SK-N-SH treated with all-trans-retinoic acid at 6 μM for 48 hours (cell line): Measurements from ENCODE around the gene TMED1.

Experiments used
- ATAC-seq: fragments of 200-7000 bp; cut with Tn5 transposase; 3 replicates; pipeline ENCODE4 v1.9.1; 2020; ENCODE audit warnings: mild to moderate bottlenecking, moderate library complexity
- BACH2 ChIP-seq: fragments of 250-450 bp; sonication (Bioruptor Pico); IDR thresholded peaks from 2 replicates; pipeline ENCODE4 v1.9.0; 2021; ENCODE audit warnings: mild to moderate bottlenecking, borderline replicate concordance
- CSDC2 ChIP-seq: fragments of 250-450 bp; sonication (Bioruptor Pico); IDR thresholded peaks from 2 replicates; pipeline ENCODE4 v1.5.0; 2020; ENCODE audit warnings: mild to moderate bottlenecking, moderate library complexity
- ESRRG ChIP-seq: fragments of 250-450 bp; sonication (Bioruptor Pico); IDR thresholded peaks from 2 replicates; pipeline ENCODE4 v1.6.1; 2021; ENCODE audit warnings: mild to moderate bottlenecking
- GLIS3 ChIP-seq: fragments of 250-450 bp; sonication (Bioruptor Pico); IDR thresholded peaks from 2 replicates; pipeline ENCODE4 v1.5.0; 2020; ENCODE audit warnings: mild to moderate bottlenecking, moderate library complexity
- ISL1 ChIP-seq: fragments of 250-450 bp; sonication (Bioruptor Pico); IDR thresholded peaks from 2 replicates; pipeline ENCODE4 v2.1.2; 2022; ENCODE audit warnings: mild to moderate bottlenecking, moderate library complexity
- PPARA ChIP-seq: fragments of 250-450 bp; sonication (Bioruptor Pico); IDR thresholded peaks from 2 replicates; pipeline ENCODE4 v1.5.0; 2020; ENCODE audit warnings: mild to moderate bottlenecking, borderline replicate concordance
- RARB ChIP-seq: fragments of 250-450 bp; sonication (Bioruptor Pico); IDR thresholded peaks from 2 replicates; pipeline ENCODE4 v1.8.0; 2021; ENCODE audit warnings: mild to moderate bottlenecking, moderate library complexity
- TCF4 ChIP-seq: fragments of 250-450 bp; sonication (Bioruptor Pico); IDR thresholded peaks from 2 replicates; pipeline ENCODE4 v1.8.0; 2021; ENCODE audit warnings: mild to moderate bottlenecking, moderate library complexity, borderline replicate concordance
- TOX ChIP-seq: fragments of 250-450 bp; sonication (Bioruptor Pico); IDR thresholded peaks from 2 replicates; pipeline ENCODE4 v1.8.0; 2021; ENCODE audit warnings: mild to moderate bottlenecking, moderate library complexity, borderline replicate concordance
- TSHZ2 ChIP-seq: fragments of 250-450 bp; sonication (Bioruptor Pico); IDR thresholded peaks from 2 replicates; pipeline ENCODE4 v1.5.0; 2020; ENCODE audit warnings: mild to moderate bottlenecking, moderate library complexity
- ZC3H10 ChIP-seq: fragments of 250-450 bp; sonication (Bioruptor Pico); IDR thresholded peaks from 2 replicates; pipeline ENCODE4 v1.5.1; 2021; ENCODE audit warnings: mild to moderate bottlenecking, moderate library complexity
- ZFP3 ChIP-seq: fragments of 250-450 bp; sonication (Bioruptor Pico); IDR thresholded peaks from 2 replicates; pipeline ENCODE4 v1.5.0; 2020; ENCODE audit warnings: mild to moderate bottlenecking, moderate library complexity
- ZFP30 ChIP-seq: fragments of 450-650 bp; formaldehyde crosslinking; IDR thresholded peaks from 2 replicates; pipeline ENCODE4 v1.5.0; 2022; ENCODE audit warnings: mild to moderate bottlenecking, moderate library complexity
- ZNF565 ChIP-seq: fragments of 450-650 bp; formaldehyde crosslinking; conservative IDR thresholded peaks from 2 replicates; pipeline ENCODE4 v1.5.0; 2020; ENCODE audit warnings: low read depth, mild to moderate bottlenecking, moderate library complexity
- ZNF70 ChIP-seq: fragments of 450-650 bp; formaldehyde crosslinking; IDR thresholded peaks from 2 replicates; pipeline ENCODE4 v1.5.0; 2020; ENCODE audit warnings: mild to moderate bottlenecking, moderate library complexity
- ZNF8 ChIP-seq: fragments of 450-650 bp; formaldehyde crosslinking; IDR thresholded peaks from 2 replicates; pipeline ENCODE4 v1.5.0; 2020; ENCODE audit warnings: mild to moderate bottlenecking, moderate library complexity
- TF ChIP-seq, protein P1 (sequence below): fragments of 250-450 bp; sonication (Bioruptor Pico); IDR thresholded peaks from 2 replicates; pipeline ENCODE4 v1.5.1; 2021; ENCODE audit warnings: mild to moderate bottlenecking, moderate library complexity
- TF ChIP-seq, protein P2 (sequence below): fragments of 250-450 bp; sonication (Bioruptor Pico); IDR thresholded peaks from 2 replicates; pipeline ENCODE4 v1.8.0; 2020; ENCODE audit warnings: mild to moderate bottlenecking, moderate library complexity, borderline replicate concordance
- TF ChIP-seq, protein P3 (sequence below): fragments of 250-450 bp; sonication (Bioruptor Pico); IDR thresholded peaks from 2 replicates; pipeline ENCODE4 v1.8.0; 2021; ENCODE audit warnings: low read depth, mild to moderate bottlenecking, moderate library complexity, borderline replicate concordance
- TF ChIP-seq, protein P4 (sequence below): fragments of 250-450 bp; sonication (Bioruptor Pico); IDR thresholded peaks from 2 replicates; pipeline ENCODE4 v1.5.1; 2020; ENCODE audit warnings: low read depth, mild to moderate bottlenecking, moderate library complexity

TMED1 gene

GRCh38 chr19:10835754-10836478, at the start of gene TMED1:
TSS of gene TMED1 (minus strand) at chr19:10836212. CDS start at chr19:10836191, 21 bp downstream.
- ATAC-seq, result peak; percentile 95

DNA sequence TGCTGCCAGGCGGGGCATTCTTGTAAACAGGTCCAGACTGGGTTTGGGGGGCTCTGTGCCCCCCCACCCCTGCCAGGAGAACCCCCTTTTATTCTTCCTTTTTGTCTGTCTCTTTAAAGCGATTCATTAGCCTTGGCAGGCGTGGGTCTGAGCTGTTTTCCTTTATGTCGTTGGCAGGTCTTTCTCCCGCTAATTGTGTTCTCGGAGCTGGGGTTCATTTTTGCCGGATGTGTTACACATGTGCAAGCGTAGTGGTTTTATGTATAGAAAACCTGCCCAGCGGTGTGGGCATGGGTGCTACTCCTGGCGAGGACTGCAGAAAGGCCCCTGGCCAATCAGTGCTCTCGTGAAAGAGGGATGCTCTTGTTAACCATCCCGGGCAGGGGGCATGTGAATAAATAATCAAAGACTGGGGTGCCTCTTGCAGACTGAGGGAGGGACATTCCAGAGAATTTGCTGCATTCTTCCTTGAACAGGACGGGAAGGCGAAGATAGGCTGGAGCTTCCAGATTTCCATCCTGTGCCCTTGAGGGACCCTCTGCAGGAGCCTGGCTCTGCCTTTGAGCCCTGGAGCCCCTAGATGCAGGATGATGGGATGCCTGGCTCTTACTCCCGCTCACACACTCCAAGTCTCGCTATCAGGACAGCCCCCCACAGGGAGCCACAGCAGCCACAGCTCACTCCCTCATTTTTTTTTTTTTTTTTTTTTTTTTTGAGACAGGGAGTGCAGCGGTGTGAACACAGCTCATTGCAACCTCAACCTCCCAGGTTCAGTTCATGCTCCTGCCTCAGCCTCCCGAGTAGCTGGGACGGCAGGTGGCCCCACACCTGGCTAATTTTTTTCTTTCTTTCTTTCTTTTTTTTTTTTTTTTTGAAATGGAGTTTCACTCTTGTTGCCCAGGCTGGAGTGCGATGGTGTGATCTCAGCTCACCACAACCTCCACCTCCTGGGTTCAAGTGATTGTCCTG, 49.5 kb upstream of the TMED1 start:
- no peak; the same call in 2 of the 3 replicates for ATAC-seq
- TF ChIP-seq TOX (CRISPR knock-in tag), result no peak
- TF ChIP-seq, protein P1, sequence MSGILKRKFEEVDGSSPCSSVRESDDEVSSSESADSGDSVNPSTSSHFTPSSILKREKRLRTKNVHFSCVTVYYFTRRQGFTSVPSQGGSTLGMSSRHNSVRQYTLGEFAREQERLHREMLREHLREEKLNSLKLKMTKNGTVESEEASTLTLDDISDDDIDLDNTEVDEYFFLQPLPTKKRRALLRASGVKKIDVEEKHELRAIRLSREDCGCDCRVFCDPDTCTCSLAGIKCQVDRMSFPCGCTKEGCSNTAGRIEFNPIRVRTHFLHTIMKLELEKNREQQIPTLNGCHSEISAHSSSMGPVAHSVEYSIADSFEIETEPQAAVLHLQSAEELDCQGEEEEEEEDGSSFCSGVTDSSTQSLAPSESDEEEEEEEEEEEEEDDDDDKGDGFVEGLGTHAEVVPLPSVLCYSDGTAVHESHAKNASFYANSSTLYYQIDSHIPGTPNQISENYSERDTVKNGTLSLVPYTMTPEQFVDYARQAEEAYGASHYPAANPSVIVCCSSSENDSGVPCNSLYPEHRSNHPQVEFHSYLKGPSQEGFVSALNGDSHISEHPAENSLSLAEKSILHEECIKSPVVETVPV (CRISPR knock-in tag), result no peak
- TF ChIP-seq ESRRG (CRISPR knock-in tag), result no peak
- TF ChIP-seq, protein P2, sequence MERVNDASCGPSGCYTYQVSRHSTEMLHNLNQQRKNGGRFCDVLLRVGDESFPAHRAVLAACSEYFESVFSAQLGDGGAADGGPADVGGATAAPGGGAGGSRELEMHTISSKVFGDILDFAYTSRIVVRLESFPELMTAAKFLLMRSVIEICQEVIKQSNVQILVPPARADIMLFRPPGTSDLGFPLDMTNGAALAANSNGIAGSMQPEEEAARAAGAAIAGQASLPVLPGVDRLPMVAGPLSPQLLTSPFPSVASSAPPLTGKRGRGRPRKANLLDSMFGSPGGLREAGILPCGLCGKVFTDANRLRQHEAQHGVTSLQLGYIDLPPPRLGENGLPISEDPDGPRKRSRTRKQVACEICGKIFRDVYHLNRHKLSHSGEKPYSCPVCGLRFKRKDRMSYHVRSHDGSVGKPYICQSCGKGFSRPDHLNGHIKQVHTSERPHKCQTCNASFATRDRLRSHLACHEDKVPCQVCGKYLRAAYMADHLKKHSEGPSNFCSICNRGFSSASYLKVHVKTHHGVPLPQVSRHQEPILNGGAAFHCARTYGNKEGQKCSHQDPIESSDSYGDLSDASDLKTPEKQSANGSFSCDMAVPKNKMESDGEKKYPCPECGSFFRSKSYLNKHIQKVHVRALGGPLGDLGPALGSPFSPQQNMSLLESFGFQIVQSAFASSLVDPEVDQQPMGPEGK (CRISPR knock-in tag), result no peak
- TF ChIP-seq RARB (CRISPR knock-in tag), result no peak
- TF ChIP-seq ZNF70, result no peak
- no peak for TF ChIP-seq GLIS3 (CRISPR knock-in tag)
- TF ChIP-seq, protein P3, sequence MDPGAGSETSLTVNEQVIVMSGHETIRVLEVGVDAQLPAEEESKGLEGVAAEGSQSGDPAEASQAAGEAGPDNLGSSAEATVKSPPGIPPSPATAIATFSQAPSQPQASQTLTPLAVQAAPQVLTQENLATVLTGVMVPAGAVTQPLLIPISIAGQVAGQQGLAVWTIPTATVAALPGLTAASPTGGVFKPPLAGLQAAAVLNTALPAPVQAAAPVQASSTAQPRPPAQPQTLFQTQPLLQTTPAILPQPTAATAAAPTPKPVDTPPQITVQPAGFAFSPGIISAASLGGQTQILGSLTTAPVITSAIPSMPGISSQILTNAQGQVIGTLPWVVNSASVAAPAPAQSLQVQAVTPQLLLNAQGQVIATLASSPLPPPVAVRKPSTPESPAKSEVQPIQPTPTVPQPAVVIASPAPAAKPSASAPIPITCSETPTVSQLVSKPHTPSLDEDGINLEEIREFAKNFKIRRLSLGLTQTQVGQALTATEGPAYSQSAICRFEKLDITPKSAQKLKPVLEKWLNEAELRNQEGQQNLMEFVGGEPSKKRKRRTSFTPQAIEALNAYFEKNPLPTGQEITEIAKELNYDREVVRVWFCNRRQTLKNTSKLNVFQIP (CRISPR knock-in tag), result no peak
- no peak for TF ChIP-seq ZC3H10 (CRISPR knock-in tag)
- no peak for TF ChIP-seq ZNF8

More at GRCh38 chr19:10835754-10836478, at the start of gene TMED1:
- TF ChIP-seq ZNF70 (peak; percentile 8; the same call in 1 of the 2 replicates), ZFP3 (0 out of 2 replicates have a peak, but pooled peaks have one; percentile 5), TCF4 (no peak), TSHZ2 (CRISPR knock-in tag) (no peak)

DNA sequence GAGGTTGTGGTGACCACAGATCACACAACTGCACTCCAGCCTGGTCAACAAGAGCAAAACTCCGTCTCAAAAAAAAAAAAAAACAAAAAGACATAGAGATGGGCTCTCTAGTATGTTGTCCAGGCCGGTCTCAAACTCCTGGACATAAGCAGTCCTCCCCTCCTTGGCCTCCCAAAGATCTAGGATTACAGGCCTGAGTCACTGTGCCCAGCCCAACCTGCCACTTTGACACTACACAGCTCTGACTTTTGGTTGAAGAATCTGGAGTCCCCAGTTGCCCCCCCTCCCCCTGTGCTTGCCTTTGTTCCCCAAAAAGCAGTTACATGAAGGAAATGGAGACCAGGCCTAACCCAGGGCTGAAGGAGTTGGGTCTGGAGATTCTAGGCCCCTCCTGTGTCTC, 48.3 kb upstream of the TMED1 start:
- peak; percentile 87 for ATAC-seq
- no peak for TF ChIP-seq ZC3H10 (CRISPR knock-in tag)
- no peak for TF ChIP-seq TCF4
- no peak for TF ChIP-seq ZNF70
- TF ChIP-seq ESRRG (CRISPR knock-in tag), result no peak
- TF ChIP-seq ZFP3, result no peak
- no peak for TF ChIP-seq BACH2
- no peak for TF ChIP-seq RARB (CRISPR knock-in tag)

- no peak for ATAC-seq
- TF ChIP-seq ZFP30 (CRISPR knock-in tag) (no peak), CSDC2 (CRISPR knock-in tag) (no peak), ZNF565 (CRISPR knock-in tag) (no peak), PPARA (no peak), TSHZ2 (CRISPR knock-in tag) (no peak), ISL1 (no peak), ZNF70 (no peak)
- TF ChIP-seq, protein P4, sequence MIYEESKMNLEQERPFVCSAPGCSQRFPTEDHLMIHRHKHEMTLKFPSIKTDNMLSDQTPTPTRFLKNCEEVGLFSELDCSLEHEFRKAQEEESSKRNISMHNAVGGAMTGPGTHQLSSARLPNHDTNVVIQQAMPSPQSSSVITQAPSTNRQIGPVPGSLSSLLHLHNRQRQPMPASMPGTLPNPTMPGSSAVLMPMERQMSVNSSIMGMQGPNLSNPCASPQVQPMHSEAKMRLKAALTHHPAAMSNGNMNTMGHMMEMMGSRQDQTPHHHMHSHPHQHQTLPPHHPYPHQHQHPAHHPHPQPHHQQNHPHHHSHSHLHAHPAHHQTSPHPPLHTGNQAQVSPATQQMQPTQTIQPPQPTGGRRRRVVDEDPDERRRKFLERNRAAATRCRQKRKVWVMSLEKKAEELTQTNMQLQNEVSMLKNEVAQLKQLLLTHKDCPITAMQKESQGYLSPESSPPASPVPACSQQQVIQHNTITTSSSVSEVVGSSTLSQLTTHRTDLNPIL (CRISPR knock-in tag), result no peak
- TF ChIP-seq, protein P1 (CRISPR knock-in tag), result no peak
These were observed 46.1 kb upstream of the TMED1 start for GRCh38 chr19:10882108-10882457.
